Umbilical cord (tissue), 2 donors: ENCODE data around the gene ZNF473. TPM values are rescaled to one million over a fixed set of nuclear protein-coding genes. Genes with fewer than 3 reads are reported as not detected.
A peak's percentile ranks its signal among the peaks of the same experiment; 100 is the strongest.

Experiments
- DNase-seq: peaks from one replicate; pipeline ENCODE4 v3.0.0-alpha.2; 2015; ENCODE audit warnings: low spot score
- total RNA-seq: library from RNA; depleted of rRNA; stranded (reverse); fragments of >200 nt; gene quantifications from one replicate; pipeline ENCODE4 v1.2.3, GENCODE V29; 2014; ENCODE audit warnings: low replicate concordance; ENCODE audit not compliant: insufficient read depth

ZNF473 gene
- 20.5 TPM for total RNA-seq

DNA sequence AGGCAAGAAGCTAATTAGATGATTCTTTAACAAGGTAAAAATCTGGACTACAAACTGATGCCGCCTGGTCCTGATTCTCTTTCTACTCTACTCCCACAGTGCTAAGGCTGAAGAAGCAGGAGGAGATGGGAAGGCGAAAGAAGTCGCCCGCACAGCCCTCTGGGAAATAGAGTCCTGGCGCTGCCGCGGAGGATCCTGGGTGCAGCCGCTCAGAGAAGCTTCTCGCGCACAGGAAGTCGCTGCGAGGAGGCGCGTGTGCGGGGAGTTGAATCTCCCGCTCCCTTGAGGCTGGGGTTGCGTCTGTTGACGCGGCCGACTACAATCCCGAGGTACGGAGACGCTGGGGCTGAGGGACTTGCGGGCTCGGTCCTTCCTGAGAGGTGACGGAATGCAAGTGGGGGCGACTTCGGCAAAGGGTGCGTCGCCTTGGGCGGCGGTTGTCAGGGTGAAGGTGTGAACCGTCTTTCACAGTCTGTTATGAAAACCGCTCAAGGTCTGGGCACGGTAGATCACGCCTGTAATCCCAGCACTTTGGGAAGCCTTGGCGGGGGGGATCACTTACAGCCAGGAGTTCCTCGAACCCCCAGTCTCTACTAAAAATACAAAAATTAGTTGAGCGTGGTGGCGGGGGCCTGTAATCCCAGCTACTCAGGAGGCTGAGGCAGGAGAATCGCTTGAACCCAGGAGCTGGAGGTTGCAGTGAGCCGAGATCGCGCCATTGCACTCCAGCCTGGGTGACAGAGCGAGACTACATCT is at the start of gene ZNF473:
TSS of gene ZNF473 (plus strand) at position 212 of the 756 bp plus-strand sequence. CDS start 5,078 bp downstream, outside the sequence.
- peak; percentile 99 for DNase-seq

DNA sequence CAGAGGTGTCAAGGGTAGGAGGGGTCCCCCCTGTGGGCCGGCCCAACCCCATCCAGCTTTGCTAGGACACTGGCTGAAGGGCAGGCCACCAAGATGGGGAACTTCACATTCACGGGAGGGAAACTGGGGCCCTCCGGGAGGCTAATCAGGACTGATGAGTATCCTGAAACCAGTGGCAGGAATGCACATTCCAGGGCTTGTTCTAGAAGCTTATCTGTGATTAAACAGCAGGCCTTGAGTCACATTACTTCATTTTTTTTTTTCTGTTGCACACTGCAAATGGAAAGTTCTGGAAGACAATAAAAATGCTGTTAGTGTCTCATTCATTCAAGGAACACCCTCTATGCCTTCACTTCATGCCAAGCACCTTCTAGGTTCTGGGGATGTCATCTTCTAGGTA is 49.3 kb upstream of the ZNF473 start:
- DNase-seq: no peak

DNA sequence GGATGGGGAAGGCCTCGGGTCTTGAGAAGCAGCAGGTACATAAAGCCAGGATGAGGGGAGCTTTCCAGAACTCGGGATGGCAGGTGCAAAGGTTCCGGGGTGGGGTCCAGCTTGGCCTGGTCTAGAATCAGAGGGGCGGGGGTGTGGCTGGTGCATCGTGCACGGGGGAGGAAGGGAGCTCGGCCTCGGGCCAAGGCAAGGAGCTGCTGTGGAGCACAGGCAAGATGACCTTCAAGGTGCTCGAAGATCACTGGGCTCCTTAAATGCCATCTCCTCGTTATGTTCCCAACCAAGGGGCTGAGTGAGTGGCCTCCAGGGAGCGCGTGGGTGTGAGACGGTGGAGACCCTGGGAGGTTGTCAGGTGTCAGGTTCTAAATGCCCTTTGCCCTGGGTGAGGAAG is 48.7 kb upstream of the ZNF473 start:
- DNase-seq: no peak

DNA sequence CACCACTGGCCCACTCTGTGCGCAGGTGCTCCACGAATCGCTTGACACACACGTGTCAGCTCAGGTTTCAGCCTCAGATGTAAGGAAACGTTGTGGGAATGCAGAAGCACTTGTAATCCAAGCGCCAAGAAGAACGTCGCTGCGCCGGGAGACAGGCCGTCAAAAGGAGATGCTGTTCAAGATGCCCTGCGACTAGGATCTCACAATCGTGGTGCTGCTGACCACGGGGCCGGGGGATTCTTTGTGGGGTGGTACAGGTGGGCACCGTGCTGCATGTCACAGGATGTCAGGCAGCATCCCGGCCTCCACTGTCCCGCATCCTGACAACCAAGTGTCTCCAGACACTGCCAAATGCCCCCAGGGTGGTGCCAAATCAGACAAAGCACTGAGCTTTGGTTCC is 47.9 kb upstream of the ZNF473 start:
- DNase-seq: no peak

DNA sequence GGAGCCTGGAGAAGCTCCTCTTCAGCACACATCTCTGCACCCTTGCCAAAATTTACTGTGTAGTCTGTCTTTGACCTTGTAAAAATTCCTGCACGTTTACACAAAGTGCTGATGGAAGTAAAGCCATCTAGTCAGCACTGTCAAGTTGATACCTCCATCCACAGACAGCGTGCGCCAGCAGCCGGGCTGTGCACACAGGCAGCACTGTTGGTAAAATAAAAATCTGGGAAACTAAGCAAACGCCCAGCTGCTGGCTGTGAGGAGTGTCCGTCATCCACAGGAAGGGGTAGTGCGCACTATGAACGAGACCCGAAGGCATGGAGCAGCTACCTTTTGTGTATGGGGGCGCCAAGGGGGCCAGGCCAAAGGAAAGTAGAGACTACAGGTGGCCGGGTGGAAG is 47.5 kb upstream of the ZNF473 start:
- no peak for DNase-seq

DNA sequence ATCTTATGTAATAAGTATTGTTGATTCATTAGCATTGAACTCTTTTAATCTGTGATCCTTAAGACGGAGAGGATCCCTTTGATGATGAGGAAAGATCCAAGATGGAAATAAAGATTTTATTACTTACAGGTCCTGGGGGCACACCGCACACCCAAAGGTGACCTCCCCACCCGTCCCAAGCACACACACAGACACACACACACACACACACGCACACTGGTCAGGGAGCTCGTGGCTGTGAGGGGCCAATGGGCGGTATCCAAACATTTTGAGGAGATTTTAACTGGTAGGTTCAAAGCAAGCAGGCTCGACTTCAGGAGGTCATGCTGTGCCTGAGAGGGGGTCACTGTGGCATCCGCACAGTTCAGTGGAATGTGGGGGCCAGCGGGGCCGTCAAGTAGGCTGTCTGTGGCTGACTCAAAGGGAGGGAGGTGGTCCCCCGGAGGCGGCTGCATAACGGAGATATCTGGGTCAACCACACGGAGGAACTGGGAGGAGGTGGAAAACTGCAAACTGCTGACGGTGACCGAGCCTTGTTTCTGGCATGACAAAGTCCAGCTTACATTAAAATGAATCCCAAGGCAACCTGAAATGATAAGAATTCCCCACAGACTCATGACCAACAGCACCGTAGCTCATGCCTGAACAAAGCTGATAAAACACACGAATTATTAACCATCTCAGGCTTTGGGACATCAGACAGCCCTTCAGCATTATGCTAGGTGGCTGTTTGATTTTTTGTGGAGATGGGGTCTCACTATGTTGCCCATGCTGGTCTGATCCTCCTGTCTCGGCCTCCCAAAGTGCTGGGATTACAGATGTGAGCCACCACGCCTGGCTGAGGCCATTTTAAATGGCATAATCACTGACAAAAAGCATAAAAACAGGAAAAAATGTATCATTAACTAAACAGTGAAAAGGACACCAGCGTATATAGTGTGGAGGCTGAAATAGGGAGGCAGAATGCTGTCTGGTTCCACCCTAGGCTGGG is 43.9 kb upstream of the ZNF473 start:
- DNase-seq: no peak

DNA sequence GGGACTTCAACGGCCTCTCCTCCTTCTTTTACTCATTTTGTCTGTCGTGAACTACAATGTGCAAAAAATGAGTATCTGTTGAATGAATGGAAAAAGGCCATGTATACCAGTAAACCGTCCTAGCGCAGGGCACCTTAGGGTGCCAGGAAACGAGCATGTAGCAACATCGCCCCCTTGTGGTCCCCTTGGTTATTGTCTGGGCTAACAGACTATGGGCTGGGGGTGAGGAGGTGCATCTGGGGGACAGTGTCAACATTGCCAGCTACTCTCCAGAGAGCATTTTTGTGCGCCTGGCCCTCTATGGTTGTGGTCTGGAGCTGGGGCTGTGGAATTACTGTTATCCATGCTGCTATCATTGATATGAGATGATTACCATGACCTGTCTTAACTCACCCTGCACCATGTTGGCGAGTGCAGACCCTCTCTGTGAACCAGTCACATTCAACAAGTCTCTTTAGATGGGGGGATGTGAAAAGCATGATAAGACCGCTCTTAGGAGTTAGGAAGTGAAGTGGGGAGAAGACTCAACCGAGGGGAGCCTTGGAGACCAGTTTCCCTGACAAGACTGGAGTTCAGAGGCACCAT is 42.1 kb upstream of the ZNF473 start:
- DNase-seq: no peak

DNA sequence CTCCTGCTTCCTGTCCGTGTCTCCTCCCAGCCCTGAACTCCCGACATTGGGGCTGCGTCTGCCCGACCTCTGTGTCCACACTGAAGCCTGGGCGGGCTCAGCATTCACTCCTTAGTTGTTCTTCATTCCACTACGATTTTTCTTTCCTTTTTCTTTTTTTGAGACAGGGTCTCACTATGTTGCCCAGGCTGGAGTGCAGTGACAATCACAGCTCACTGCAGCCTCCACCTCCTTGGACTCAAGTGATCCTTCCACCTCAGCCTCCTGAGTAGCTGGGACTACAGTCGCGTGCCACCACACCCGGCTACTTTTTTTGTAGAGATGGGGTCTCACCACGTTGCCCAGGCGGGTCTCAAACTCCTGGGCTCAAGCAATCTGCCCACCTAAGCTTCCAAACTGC is 41.3 kb upstream of the ZNF473 start:
- no peak for DNase-seq

DNA sequence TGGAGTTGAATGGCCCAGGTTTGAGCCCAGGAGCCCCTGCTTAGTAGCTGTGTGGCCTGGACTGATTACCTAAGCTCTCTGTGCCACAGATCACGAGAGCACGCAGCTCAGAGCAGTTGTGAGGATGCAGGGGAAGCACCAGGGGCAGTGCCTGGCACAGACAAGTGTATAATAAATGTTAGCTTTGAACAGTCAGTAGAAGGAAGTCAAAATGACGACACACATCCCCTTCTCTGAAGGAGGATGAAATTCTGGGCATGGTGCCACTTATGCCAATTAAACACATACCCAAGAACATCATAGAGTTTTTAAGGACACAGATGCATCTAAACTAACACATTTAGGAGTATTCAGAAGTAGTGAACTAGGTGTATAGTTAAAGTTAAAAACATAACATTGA is 39.9 kb upstream of the ZNF473 start:
- DNase-seq: no peak

DNA sequence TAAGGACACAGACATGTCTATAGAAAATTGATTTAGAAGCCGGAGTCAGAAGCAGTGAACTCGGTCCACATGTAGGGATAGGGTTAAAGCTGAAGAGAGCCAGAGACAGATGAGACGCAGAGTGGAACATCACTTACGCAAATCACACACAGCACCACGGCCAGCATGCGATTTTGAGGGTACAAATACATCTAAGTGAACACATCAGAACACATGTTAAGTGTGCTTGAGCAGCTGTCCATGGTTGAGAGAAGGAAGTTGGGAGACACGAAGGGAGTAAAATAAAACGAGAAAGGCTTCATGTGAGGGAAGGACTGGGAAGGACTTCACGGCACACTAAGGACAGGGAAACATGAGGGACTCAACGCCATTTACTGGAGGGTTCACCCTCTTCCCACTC is 39.5 kb upstream of the ZNF473 start:
- no peak for DNase-seq

DNA sequence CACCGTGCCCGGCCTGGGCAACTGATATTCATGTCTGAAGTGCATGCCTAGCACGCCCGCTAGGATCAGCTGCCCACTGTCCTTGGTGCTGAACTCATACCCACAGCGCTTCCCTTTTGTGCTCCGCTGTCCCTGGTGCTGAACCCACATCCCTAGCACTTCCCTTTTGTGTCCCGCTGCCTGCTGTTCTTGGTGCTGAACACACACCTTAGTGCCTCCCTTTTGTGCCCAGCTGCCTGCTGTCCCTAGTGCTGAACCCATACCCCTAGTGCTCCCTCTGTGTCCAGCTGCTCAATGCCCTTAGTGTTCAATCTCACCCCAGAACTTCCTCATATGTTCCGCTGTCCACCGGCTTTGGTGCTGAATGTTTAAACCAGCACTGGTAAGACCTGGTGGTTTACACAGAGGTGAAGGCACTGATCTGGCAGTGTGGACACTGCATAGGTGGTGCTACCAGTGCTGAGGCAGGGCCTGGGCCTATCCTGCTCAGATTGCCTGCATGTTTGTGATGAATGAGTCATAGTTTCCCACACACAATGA is 38.6 kb upstream of the ZNF473 start:
- DNase-seq: peak; percentile 93

DNA sequence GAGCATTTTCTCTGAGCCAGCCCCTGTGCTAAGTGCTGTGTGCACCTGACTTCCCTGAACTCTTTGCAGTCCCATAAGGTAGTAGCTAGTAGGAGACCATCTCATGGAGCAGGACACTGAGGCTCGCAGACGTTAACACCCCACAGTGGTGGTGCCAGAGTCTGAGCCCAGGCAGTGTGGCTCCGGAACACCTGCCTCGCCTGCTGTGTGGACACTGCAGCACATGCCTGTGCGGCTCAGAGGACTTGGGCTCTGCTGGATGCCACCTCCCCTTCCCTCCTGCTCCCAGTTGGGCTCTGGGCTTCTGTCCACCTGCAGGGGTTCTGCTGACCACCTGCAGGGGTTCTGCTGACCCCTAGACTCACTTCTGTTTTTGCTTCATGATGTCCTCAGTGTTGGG is 37.8 kb upstream of the ZNF473 start:
- no peak for DNase-seq

DNA sequence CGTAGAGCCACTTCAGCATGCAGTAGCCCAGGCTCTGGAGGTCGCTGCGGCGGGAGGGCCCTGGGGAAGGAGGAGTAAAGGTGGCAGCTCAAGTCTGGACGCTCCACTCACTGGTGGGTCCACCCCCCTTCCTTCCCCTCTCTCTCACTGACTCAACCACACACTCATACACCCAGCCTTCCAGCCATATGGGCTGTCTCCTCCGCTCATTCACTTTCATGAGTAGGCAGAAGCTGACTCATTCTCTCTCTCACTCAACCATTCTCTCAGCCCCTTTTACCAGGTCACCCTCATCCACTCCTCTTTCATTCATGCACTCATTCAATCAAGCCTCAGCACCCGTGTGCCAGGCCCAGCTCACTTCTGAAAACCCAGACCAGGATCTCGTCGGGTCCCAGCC is 37.4 kb upstream of the ZNF473 start:
- DNase-seq: no peak

DNA sequence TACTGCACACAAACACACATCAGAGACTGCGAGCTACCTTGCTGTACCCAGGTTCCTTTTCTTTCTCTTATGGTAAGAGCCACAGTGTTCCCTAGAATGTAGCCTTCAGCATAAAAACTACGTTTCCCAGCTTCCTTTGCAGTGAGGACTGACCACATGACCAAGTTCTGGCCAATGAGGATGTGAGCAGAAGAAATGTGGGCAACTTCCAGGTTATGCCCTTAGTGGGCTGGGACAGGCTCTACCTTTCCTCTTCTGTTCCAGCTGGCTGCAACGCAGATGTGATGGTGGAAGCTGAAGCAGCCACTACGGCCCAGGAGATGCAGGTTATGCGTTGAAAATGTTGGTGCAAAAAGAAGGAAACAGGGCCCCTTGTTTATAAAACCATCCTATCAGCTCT is 28.1 kb upstream of the ZNF473 start:
- no peak for DNase-seq

DNA sequence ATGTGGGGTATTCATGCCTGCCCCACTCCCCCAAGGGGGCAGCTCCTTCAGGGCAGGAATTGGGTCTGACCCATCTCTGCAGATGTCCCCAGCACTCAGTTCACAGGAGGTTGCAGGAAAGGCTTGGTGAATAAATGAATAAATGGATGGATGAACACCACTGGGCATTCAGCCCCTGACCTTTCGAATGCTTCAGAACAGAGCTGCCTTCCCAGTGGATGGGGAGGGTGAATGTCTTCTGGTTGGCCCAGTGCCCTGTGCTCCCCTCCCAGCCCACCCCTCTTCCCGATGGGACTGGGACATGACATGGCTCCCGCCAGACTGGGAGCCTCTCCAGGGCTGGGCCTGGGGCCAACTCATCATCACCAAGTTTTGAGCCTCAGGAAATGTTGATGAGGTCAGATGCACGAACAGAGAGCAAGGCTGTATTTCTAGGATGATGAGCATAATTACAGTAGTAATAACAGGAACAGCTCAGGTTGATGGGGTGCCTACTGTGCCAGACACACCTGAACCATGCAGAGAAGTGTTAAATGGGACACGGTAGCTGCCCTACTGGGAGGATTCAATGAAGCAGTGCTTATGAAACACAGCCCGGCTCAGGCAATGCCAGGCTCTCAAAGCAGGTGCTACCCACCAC is 26.3 kb upstream of the ZNF473 start:
- no peak for DNase-seq

DNA sequence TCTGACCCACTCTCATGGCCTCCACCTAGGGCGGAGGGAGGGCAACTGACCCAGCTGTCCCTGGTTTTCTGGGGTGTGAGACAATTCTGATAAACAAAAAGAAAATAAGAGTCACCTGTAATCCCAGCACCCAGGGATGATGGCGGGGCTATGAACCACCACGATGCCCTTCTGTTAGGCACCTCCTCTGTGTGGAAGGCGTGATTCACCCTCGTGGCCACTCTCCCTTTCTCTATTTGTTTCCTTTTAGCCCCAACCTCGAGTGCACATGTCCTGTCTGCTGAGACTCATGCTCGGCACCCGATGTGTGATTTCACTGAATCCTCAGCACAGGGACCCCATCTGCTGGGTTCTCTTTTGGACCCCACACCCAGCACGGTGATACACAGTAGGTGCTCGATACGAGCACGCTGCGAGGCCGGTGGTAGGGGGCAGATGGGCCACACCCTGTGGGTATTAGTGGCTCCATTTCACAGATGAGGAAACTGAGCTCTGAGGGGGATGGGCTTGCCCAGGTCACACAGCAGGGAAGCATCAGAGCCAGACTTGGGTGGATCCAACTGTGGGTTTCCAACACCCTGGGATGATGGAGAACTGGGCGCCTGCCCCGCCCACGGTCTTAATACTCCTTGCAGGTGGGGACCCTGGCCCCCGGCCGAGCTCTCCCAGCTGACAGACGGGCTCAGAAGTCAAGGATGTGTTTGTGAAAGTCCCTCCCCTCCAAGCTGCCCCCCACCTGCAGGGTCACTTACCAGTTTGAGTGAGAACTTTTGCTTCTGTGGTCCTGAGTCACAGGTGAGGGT is 25.6 kb upstream of the ZNF473 start:
- no peak for DNase-seq

DNA sequence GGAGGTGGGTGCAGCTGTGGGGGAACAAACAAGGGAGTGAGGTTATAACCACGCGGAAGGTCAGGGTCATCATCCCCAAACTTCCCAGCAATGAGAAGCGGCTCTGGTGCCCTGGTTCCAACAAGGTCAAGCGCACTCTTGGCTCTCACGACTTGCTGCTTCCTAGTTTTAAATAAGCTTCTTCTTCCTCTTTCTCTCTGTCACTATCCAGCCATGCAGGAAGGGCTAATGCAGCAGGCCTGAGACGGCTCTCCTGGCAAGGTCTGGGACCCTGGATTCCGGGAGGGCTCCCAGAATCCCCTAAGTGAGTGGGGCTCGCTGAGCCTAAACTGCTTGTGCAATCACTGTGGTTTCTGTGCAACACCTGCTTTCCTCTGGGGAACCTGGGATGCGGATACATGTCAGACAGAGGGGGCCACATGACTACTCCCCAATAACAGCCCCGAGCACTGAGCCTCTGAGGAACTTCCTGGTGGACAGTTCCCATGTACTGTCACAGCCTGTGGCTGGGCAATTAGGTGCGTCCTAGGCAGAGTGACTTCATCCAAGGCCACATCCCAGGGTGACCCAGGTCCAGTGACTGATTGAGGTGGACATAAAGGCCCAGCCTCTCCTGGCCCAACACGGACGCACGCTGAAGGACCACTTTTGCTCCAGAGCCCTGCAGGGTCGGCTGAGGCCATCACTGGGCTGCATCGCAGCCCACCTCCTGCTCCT is 24.8 kb upstream of the ZNF473 start:
- DNase-seq: no peak

DNA sequence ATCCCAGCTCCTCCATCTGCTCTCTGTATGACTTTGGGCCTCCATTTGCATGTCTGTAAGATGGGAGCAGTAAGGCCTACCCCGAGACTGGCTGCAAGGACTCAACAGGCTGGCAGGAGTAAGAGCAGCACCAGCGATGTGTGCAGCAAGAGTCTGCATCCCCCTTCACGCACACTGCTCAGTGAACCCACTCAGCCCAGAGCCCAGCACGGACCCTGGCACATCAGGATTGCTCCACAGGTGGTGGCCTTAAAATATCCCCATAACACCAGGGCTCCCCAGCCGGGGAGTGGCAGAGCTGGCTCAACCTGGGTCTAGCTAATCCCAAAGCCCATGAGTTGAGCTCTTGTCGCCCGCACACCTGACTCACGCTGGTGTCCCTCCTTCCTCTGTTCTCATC is 24.0 kb upstream of the ZNF473 start:
- no peak for DNase-seq

DNA sequence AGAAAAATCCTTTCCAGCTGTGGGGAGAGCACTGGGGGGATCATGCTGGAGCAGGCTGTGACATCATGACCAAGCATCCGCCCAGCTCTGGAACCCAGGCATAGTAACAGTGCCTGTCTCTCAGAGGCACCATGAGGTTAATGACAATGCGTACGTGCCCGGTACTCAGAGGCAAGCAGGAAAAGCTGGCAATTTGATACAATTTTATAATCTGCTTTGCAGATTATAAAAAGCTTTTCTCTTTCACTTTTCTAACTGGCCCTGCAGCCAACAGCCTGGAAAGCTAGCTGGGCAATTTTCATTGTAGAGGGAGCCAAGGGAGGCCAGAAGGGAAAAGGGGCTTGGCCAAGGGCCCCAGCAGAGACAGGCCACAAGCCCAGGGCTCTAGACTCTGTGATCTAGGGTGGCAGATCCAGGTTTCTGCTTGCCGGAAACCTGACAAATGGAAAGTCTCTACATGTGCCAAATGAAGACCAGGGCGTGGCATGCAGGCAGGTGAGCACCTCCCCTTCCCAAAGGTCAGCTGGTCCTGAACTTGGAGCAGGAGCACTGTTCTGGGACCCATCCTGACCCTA is 23.3 kb upstream of the ZNF473 start:
- no peak for DNase-seq
